Liver (tissue), 9 donors: Measurements from ENCODE around the gene TPST2. TPM values are rescaled to one million over a fixed set of nuclear protein-coding genes. Genes with fewer than 3 reads are reported as not detected.

Experiments used
- DNase-seq: peaks from one replicate; pipeline ENCODE4 v3.0.0-alpha.2; 2017; ENCODE audit warnings: low spot score
- H3K27ac ChIP-seq, 2 donors: one replicate each; pipeline ENCODE4 v1.7.0; 2013; ENCODE audit warnings: inconsistent platforms in 2 of 2, low read length in 2 of 2, control low read depth in 1 of 2, low read depth in 1 of 2, mild to moderate bottlenecking in 1 of 2
- H3K27me3 ChIP-seq, 4 donors: one replicate each; pipeline versions ENCODE4 v1.6.1 to v1.7.0; 2013; ENCODE audit warnings: low read length in 3 of 4, inconsistent platforms in 1 of 4, mild to moderate bottlenecking in 1 of 4, moderate library complexity in 1 of 4; ENCODE audit not compliant: control insufficient read depth in 4 of 4, insufficient read depth in 4 of 4
- H3K36me3 ChIP-seq, 4 donors: one replicate each; pipeline versions ENCODE4 v1.6.1 to v1.7.0; 2013; ENCODE audit warnings: low read length in 3 of 4, mild to moderate bottlenecking in 3 of 4, low read depth in 1 of 4, moderate library complexity in 1 of 4; ENCODE audit not compliant: control insufficient read depth in 4 of 4, insufficient read depth in 3 of 4
- H3K4me1 ChIP-seq, 4 donors: one replicate each; pipeline versions ENCODE4 v1.6.1 to v1.7.0; 2013; ENCODE audit warnings: low read length in 3 of 4, mild to moderate bottlenecking in 3 of 4, moderate library complexity in 1 of 4; ENCODE audit not compliant: control insufficient read depth in 4 of 4, insufficient read depth in 4 of 4
- H3K4me3 ChIP-seq, 3 donors: one replicate each; pipeline versions ENCODE4 v1.6.1 to v1.7.0; 2013; ENCODE audit warnings: low read length in 3 of 3, control low read depth in 1 of 3, low read depth in 1 of 3, mild to moderate bottlenecking in 1 of 3
- H3K9ac ChIP-seq, 2 donors: one replicate each; pipeline ENCODE4 v1.7.0; 2013; ENCODE audit warnings: low read length in 2 of 2, mild to moderate bottlenecking in 2 of 2, moderate library complexity in 2 of 2, control low read depth in 1 of 2, low read depth in 1 of 2
- H3K9me3 ChIP-seq, 4 donors: one replicate each; pipeline versions ENCODE4 v1.6.1 to v1.7.0; 2013; ENCODE audit warnings: low read length in 3 of 4; ENCODE audit not compliant: control insufficient read depth in 4 of 4
- EGR1 ChIP-seq, 2 donors: IDR thresholded peaks; 2 replicates each; pipeline ENCODE4 v1.6.1; 2016 to 2018; ENCODE audit warnings: antibody characterized with exemption in 2 of 2, low read depth in 2 of 2
- FOXA1 ChIP-seq: IDR thresholded peaks from 2 replicates; pipeline ENCODE4 v1.6.1; 2016; ENCODE audit warnings: antibody characterized with exemption
- FOXA2 ChIP-seq: IDR thresholded peaks from 2 replicates; pipeline ENCODE4 v1.6.1; 2016; ENCODE audit warnings: antibody characterized with exemption
- GABPA ChIP-seq, 2 donors: IDR thresholded peaks in 1 of 2; conservative IDR thresholded peaks in 1 of 2; 2 replicates each; pipeline ENCODE4 v1.6.1; 2016; ENCODE audit warnings: antibody characterized with exemption in 2 of 2, mild to moderate bottlenecking in 1 of 2, moderate library complexity in 1 of 2
- HNF4A ChIP-seq, 2 donors: conservative IDR thresholded peaks; 2 replicates each; pipeline ENCODE4 v1.6.1; 2016; ENCODE audit warnings: antibody characterized with exemption in 2 of 2, mild to moderate bottlenecking in 2 of 2
- HNF4G ChIP-seq: IDR thresholded peaks from 2 replicates; pipeline ENCODE4 v1.6.1; 2016; ENCODE audit warnings: antibody characterized with exemption
- JUND ChIP-seq, 2 donors: IDR thresholded peaks; 2 replicates each; pipeline ENCODE4 v1.6.1; 2016; ENCODE audit warnings: antibody characterized with exemption in 2 of 2
- NR2F2 ChIP-seq: IDR thresholded peaks from 2 replicates; pipeline ENCODE4 v1.6.1; 2016; ENCODE audit warnings: antibody characterized with exemption
- RAD21 ChIP-seq, 2 donors: IDR thresholded peaks; 2 replicates each; pipeline ENCODE4 v1.6.1; 2016; ENCODE audit warnings: antibody characterized with exemption in 2 of 2, mild to moderate bottlenecking in 2 of 2
- RXRA ChIP-seq, 2 donors: IDR thresholded peaks; 2 replicates each; pipeline ENCODE4 v1.6.1; 2017 to 2018; ENCODE audit warnings: antibody characterized with exemption in 2 of 2, mild to moderate bottlenecking in 1 of 2
- SP1 ChIP-seq: IDR thresholded peaks from 2 replicates; pipeline ENCODE4 v1.6.1; 2018; ENCODE audit warnings: antibody characterized with exemption, mild to moderate bottlenecking
- TAF1 ChIP-seq: conservative IDR thresholded peaks from 2 replicates; pipeline ENCODE4 v1.6.1; 2016; ENCODE audit warnings: antibody characterized with exemption, mild to moderate bottlenecking
- YY1 ChIP-seq: IDR thresholded peaks from 2 replicates; pipeline ENCODE4 v1.6.1; 2016; ENCODE audit warnings: antibody characterized with exemption, mild to moderate bottlenecking
- whole genome bisulfite sequencing: extraction: QIAGEN DNeasy Blood & Tissue Kit; methylation state at CpG from one replicate; pipeline ENCODE4 v1.1.7; 2013; 5-methylcytosine and 5-hydroxymethylcytosine counted together
- polyA plus RNA-seq, 2 donors: library from polyadenylated mRNA; stranded (reverse) in 1 of 2; unstranded in 1 of 2; fragments of 200-250 nt in 1 of 2; fragments of >200 nt in 1 of 2; fragmentation: Nextera tagmentation in 1 of 2; extraction: Ambion mirVana in 1 of 2; gene quantifications; one replicate each; pipeline versions ENCODE4 v1.2.1 to v1.2.3, GENCODE V29; 2013 to 2015
- total RNA-seq, 2 donors: library from RNA; depleted of rRNA; stranded (reverse); fragments of >200 nt; gene quantifications; one replicate each; pipeline ENCODE4 v1.2.3, GENCODE V29; 2014
- TF ChIP-seq, protein P1 (sequence below): fragments of 150-350 bp; IDR thresholded peaks from 2 replicates; pipeline ENCODE4 v1.5.1; 2017; ENCODE audit warnings: improper control_type of control experiment, low read depth, low read length; ENCODE audit not compliant: missing input control
- TF ChIP-seq, protein P2 (sequence below): IDR thresholded peaks from 2 replicates; pipeline ENCODE4 v1.6.1; 2016; ENCODE audit warnings: antibody characterized with exemption
- TF ChIP-seq, protein P3 (sequence below): IDR thresholded peaks from 2 replicates; pipeline ENCODE4 v1.6.1; 2016; ENCODE audit warnings: antibody characterized with exemption
- TF ChIP-seq, protein P4 (sequence below): IDR thresholded peaks from 2 replicates; pipeline ENCODE4 v1.6.1; 2016; ENCODE audit warnings: antibody characterized with exemption, mild to moderate bottlenecking
- TF ChIP-seq, protein P5 (sequence below): IDR thresholded peaks from 2 replicates; pipeline ENCODE4 v1.6.1; 2016; ENCODE audit warnings: antibody characterized with exemption
- donor health status: healthy.
- donor health status: healthy.
- donor health status: healthy.
- donor health status: healthy.
- donor health status: healthy.

The TPST2 gene
- total and polyA plus RNA-seq, 4 donors = 33.3 to 109 (median 69.7) TPM

DNA sequence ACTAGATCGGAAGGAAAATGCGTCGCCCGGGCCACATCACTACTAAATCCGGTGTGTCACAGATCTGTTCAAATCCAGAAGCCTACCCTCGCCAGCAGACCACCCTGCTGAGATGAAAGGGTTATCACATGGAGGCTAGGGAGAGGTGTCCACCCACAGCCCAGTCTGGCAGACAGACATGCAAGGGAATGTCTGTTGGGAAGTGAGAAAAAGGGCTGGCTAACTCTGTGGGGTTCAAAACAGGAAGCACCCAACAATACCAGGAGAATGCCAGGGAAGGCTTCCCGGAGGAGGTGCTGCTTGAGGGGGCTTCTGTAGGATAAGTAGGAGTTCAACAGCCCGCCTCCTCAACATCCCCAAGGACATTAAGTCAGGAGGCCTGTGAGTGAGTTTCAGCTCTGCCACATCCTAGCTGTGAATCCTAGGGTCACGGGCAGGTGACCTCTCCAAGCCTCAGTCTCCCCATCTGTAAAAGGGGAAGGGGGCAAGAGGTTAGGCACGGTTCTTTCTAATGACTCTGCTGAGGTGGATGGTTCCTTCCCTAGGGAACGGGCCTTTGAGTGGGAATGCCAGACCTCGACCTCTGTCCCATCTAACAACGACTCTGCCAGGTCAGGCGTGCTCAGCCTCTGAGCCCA, 1.1 kb downstream of the TPST2 start:
- peaks cover 0 to 4% (median 0%) of the 10 kb centered on the region in 4 donors for H3K36me3 ChIP-seq
- TF ChIP-seq, protein P1, sequence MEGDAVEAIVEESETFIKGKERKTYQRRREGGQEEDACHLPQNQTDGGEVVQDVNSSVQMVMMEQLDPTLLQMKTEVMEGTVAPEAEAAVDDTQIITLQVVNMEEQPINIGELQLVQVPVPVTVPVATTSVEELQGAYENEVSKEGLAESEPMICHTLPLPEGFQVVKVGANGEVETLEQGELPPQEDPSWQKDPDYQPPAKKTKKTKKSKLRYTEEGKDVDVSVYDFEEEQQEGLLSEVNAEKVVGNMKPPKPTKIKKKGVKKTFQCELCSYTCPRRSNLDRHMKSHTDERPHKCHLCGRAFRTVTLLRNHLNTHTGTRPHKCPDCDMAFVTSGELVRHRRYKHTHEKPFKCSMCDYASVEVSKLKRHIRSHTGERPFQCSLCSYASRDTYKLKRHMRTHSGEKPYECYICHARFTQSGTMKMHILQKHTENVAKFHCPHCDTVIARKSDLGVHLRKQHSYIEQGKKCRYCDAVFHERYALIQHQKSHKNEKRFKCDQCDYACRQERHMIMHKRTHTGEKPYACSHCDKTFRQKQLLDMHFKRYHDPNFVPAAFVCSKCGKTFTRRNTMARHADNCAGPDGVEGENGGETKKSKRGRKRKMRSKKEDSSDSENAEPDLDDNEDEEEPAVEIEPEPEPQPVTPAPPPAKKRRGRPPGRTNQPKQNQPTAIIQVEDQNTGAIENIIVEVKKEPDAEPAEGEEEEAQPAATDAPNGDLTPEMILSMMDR = no peak
- TF ChIP-seq FOXA2 (no peak), TAF1 (peak; percentile 38), YY1 (peak; percentile 39), NR2F2 (peak; percentile 44), EGR1 (IDR thresholded peaks at IDR 0.05; ENCODE audit: low read depth in 2 of 2) (peak in 1 of 2 donors; percentile 24), RXRA (IDR thresholded peaks at IDR 0.05) (peak in 1 of 2 donors; percentile 70)
- TF ChIP-seq, protein P2, sequence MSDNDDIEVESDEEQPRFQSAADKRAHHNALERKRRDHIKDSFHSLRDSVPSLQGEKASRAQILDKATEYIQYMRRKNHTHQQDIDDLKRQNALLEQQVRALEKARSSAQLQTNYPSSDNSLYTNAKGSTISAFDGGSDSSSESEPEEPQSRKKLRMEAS = peak; percentile 29
- no peaks in the 10 kb centered on the region for H3K27me3 ChIP-seq
- peaks cover 8 to 43% (median 39%) of the 10 kb centered on the region in 4 donors for H3K4me1 ChIP-seq
- H3K27ac ChIP-seq = peak overlapping the region; percentile 94 to 97
- WGBS = 52% methylated on average over 14 of the region's 14 CpGs
- H3K9me3 ChIP-seq = no peaks in the 10 kb centered on the region
- no peak for DNase-seq
- H3K9ac ChIP-seq = peak overlapping the region; percentile 80 to 85
- H3K4me3 ChIP-seq = peak overlapping the region; percentile 80 to 95 (median 84)

DNA sequence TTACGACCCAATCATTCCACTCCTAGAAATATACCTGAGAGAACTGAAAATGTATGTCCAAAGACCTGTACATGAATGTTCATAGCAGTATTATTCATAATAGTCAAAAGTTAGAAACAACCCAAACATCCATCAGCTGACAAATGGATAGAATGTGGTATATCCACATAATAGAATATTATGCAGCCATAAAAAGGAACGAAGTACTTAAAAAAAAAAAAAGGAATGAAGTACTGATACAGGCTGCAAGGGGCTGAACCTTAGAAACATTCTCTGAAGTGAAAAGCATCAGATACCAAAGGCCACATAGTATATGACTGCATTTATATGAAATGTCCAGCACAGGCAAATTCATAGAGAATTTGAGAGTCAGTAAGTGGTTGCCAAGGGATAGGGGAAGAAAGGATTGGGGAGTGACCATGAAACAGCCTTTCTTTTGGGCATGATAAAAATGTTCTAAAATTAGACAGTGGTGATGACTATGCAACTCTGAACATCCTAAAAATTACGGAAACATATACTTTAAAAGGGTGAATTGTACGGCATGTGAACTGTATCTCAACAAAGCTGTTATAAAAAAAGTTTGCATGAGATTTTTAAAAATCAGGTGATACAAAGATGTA, 1.8 kb downstream of the TPST2 start:
- peaks cover 8 to 43% (median 39%) of the 10 kb centered on the region in 4 donors for H3K4me1 ChIP-seq
- no peak for TF ChIP-seq EGR1 (IDR thresholded peaks at IDR 0.05; ENCODE audit: low read depth in 2 of 2)
- TF ChIP-seq SP1 = no peak
- no peak for TF ChIP-seq RAD21 (IDR thresholded peaks at IDR 0.05)
- no peak for TF ChIP-seq JUND (IDR thresholded peaks at IDR 0.05)
- TF ChIP-seq YY1 = no peak
- TF ChIP-seq, protein P3, sequence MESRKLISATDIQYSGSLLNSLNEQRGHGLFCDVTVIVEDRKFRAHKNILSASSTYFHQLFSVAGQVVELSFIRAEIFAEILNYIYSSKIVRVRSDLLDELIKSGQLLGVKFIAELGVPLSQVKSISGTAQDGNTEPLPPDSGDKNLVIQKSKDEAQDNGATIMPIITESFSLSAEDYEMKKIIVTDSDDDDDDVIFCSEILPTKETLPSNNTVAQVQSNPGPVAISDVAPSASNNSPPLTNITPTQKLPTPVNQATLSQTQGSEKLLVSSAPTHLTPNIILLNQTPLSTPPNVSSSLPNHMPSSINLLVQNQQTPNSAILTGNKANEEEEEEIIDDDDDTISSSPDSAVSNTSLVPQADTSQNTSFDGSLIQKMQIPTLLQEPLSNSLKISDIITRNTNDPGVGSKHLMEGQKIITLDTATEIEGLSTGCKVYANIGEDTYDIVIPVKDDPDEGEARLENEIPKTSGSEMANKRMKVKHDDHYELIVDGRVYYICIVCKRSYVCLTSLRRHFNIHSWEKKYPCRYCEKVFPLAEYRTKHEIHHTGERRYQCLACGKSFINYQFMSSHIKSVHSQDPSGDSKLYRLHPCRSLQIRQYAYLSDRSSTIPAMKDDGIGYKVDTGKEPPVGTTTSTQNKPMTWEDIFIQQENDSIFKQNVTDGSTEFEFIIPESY = no peak
- TF ChIP-seq RXRA (IDR thresholded peaks at IDR 0.05) = no peak
- no peak for TF ChIP-seq FOXA2
- no peak for TF ChIP-seq TAF1
- no peak for TF ChIP-seq GABPA (IDR thresholded peaks at IDR 0.05 in 1 of 2, conservative IDR thresholded peaks at IDR 0.05 in 1 of 2)
- TF ChIP-seq, protein P4, sequence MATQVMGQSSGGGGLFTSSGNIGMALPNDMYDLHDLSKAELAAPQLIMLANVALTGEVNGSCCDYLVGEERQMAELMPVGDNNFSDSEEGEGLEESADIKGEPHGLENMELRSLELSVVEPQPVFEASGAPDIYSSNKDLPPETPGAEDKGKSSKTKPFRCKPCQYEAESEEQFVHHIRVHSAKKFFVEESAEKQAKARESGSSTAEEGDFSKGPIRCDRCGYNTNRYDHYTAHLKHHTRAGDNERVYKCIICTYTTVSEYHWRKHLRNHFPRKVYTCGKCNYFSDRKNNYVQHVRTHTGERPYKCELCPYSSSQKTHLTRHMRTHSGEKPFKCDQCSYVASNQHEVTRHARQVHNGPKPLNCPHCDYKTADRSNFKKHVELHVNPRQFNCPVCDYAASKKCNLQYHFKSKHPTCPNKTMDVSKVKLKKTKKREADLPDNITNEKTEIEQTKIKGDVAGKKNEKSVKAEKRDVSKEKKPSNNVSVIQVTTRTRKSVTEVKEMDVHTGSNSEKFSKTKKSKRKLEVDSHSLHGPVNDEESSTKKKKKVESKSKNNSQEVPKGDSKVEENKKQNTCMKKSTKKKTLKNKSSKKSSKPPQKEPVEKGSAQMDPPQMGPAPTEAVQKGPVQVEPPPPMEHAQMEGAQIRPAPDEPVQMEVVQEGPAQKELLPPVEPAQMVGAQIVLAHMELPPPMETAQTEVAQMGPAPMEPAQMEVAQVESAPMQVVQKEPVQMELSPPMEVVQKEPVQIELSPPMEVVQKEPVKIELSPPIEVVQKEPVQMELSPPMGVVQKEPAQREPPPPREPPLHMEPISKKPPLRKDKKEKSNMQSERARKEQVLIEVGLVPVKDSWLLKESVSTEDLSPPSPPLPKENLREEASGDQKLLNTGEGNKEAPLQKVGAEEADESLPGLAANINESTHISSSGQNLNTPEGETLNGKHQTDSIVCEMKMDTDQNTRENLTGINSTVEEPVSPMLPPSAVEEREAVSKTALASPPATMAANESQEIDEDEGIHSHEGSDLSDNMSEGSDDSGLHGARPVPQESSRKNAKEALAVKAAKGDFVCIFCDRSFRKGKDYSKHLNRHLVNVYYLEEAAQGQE = no peak
- no peak for TF ChIP-seq HNF4A (conservative IDR thresholded peaks at IDR 0.05)
- TF ChIP-seq FOXA1 = no peak
- TF ChIP-seq, protein P5, sequence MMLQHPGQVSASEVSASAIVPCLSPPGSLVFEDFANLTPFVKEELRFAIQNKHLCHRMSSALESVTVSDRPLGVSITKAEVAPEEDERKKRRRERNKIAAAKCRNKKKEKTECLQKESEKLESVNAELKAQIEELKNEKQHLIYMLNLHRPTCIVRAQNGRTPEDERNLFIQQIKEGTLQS = no peak
- no peak for TF ChIP-seq NR2F2
- no peak for TF ChIP-seq HNF4G
- TF ChIP-seq, protein P1 = no peak
- TF ChIP-seq, protein P2 = no peak
- H3K9me3 ChIP-seq = no peaks in the 10 kb centered on the region
- H3K27ac ChIP-seq = peak overlapping the region; percentile 94 to 97
- no peak for DNase-seq
- no peaks in the 10 kb centered on the region for H3K27me3 ChIP-seq
- H3K9ac ChIP-seq = peak overlapping the region in 1 of 2 donors; percentile 80
- 87% methylated on average over 4 of the region's 4 CpGs for WGBS
- peaks cover 0 to 4% (median 0%) of the 10 kb centered on the region in 4 donors for H3K36me3 ChIP-seq
- peak overlapping the region in 1 of 3 donors; percentile 95 for H3K4me3 ChIP-seq
